ENCODE results near the gene HECA. TPM values are rescaled to one million over a fixed set of nuclear protein-coding genes. Genes with fewer than 3 reads are reported as not detected.
A peak's percentile ranks its signal among the peaks of the same experiment; 100 is the strongest.

The HECA gene
- total and polyA plus RNA-seq, 10 of the 15 experiments (the other 5 are each of a cell fraction or from before 2014, with no cell fraction given), result 0.52 to 7.2 (median 2.7) TPM

- TF ChIP-seq ZNF687 (IDR thresholded peaks at IDR 0.05) (no peak), IKZF1 (conservative IDR thresholded peaks at IDR 0.05) (peak; percentile 40), TARDBP (IDR thresholded peaks at IDR 0.05; ENCODE audit: borderline replicate concordance) (no peak), TAF1 (IDR thresholded peaks at IDR 0.05; ENCODE audit: borderline replicate concordance, low read depth, low read length) (0 out of 2 replicates have a peak, but pooled peaks have one; percentile 8), IRF4 (IDR thresholded peaks at IDR 0.05; ENCODE audit: low read depth, low read length) (peak; percentile 62; the same call in 1 of the 2 replicates), NKRF (conservative IDR thresholded peaks at IDR 0.05) (no peak), E2F4 (IDR thresholded peaks at IDR 0.05; ENCODE audit: low read depth, low read length) (no peak), ZNF622 (IDR thresholded peaks at IDR 0.05) (no peak), WRNIP1 (IDR thresholded peaks at IDR 0.05; ENCODE audit: borderline replicate concordance, low read depth, low read length) (peak; percentile 31; the same call in 1 of the 2 replicates), RCOR1 (conservative IDR thresholded peaks at IDR 0.05; ENCODE audit: low read depth, low read length) (no peak), EED (IDR thresholded peaks at IDR 0.05; ENCODE audit: low read depth) (no peak), IRF3 (IDR thresholded peaks at IDR 0.05) (no peak), BCL3 (IDR thresholded peaks at IDR 0.05; ENCODE audit: borderline replicate concordance, insufficient read depth, low read depth, low read length, poor library complexity, severe bottlenecking) (no peak), MTA2 (IDR thresholded peaks at IDR 0.05; ENCODE audit: low read depth) (no peak), IKZF2 (IDR thresholded peaks at IDR 0.05) (no peak), ELK1 (IDR thresholded peaks at IDR 0.05; ENCODE audit: low read depth, low read length) (peak; percentile 53; the same call in 1 of the 2 replicates), ZNF384 (IDR thresholded peaks at IDR 0.05; ENCODE audit: borderline replicate concordance, low read depth, low read length) (no peak), HDGF (IDR thresholded peaks at IDR 0.05) (peak; percentile 84)
These were observed 84.4 kb downstream of the HECA start (continued) for GRCh38 chr6:139219271-139219729.
